Esophagus (tissue), 2 donors: ENCODE results near the gene RNASEL. TPM values are rescaled to one million over a fixed set of nuclear protein-coding genes. Genes with fewer than 3 reads are reported as not detected.

Source experiments
- H3K27ac ChIP-seq, 2 donors: one replicate each; pipeline ENCODE4 v1.5.1; 2013; ENCODE audit warnings: low read depth in 2 of 2, mild to moderate bottlenecking in 2 of 2, inconsistent platforms in 1 of 2, low read length in 1 of 2, moderate library complexity in 1 of 2
- H3K27me3 ChIP-seq, 2 donors: one replicate each; pipeline ENCODE4 v1.6.1; 2013; ENCODE audit warnings: low read length in 2 of 2, control low read depth in 1 of 2, mild to moderate bottlenecking in 1 of 2; ENCODE audit not compliant: insufficient read depth in 2 of 2, control insufficient read depth in 1 of 2
- H3K36me3 ChIP-seq, 2 donors: one replicate each; pipeline ENCODE4 v1.6.1; 2013; ENCODE audit warnings: low read length in 1 of 2; ENCODE audit not compliant: control insufficient read depth in 2 of 2, insufficient read depth in 2 of 2
- H3K4me1 ChIP-seq, 2 donors: one replicate each; pipeline ENCODE4 v1.6.1; 2013; ENCODE audit warnings: low read length in 1 of 2; ENCODE audit not compliant: control insufficient read depth in 2 of 2, insufficient read depth in 2 of 2
- H3K4me3 ChIP-seq, 2 donors: one replicate each; pipeline ENCODE4 v1.5.1; 2013; ENCODE audit warnings: low read length in 2 of 2, mild to moderate bottlenecking in 2 of 2, low read depth in 1 of 2, moderate library complexity in 1 of 2
- H3K9me3 ChIP-seq, 2 donors: one replicate each; pipeline ENCODE4 v1.6.1; 2013; ENCODE audit warnings: mild to moderate bottlenecking in 2 of 2, low read depth in 1 of 2, low read length in 1 of 2, moderate library complexity in 1 of 2; ENCODE audit not compliant: control insufficient read depth in 2 of 2, insufficient read depth in 1 of 2
- WGBS, 2 donors: extraction: QIAGEN DNeasy Blood & Tissue Kit; methylation state at CpG; one replicate each; pipeline ENCODE4 v1.1.7; 2013; 5-methylcytosine and 5-hydroxymethylcytosine counted together
- polyA plus RNA-seq, 2 donors: library from polyadenylated mRNA; stranded (reverse); fragments of 200-250 nt; gene quantifications; one replicate each; pipeline ENCODE4 v1.2.3, GENCODE V29; 2013
- donor health status: healthy with polysubstance abuse.
- donor health status: Bipolar disorder and iron deficiency.

The RNASEL gene
- polyA plus RNA-seq, 2 donors: 3.8 to 5.8 TPM

- peaks cover 2 to 5% of the 10 kb centered on the region in 2 donors for H3K4me1 ChIP-seq
- 80 to 83% methylated on average over 1 of the region's 1 CpG for WGBS, 2 donors
- H3K4me3 ChIP-seq: no peak overlapping the region
- no peaks in the 10 kb centered on the region for H3K9me3 ChIP-seq
- H3K36me3 ChIP-seq: no peaks in the 10 kb centered on the region
- no peak overlapping the region for H3K27ac ChIP-seq
- no peaks in the 10 kb centered on the region for H3K27me3 ChIP-seq
Observed at GRCh38 chr1:182630586-182630985, 41.5 kb upstream of the RNASEL start.

GRCh38 chr1:182629499-182630096 is 40.5 kb upstream of the RNASEL start:
- WGBS, 2 donors: 65 to 83% methylated on average over 3 of the region's 3 CpGs
- no peak overlapping the region for H3K27ac ChIP-seq
- H3K27me3 ChIP-seq: no peaks in the 10 kb centered on the region
- no peaks in the 10 kb centered on the region for H3K9me3 ChIP-seq
- no peak overlapping the region for H3K4me3 ChIP-seq
- H3K36me3 ChIP-seq: no peaks in the 10 kb centered on the region
- peaks cover 2 to 5% of the 10 kb centered on the region in 2 donors for H3K4me1 ChIP-seq

- H3K27me3 ChIP-seq: no peaks in the 10 kb centered on the region
- WGBS, 2 donors: 69 to 82% methylated on average over 2 of the region's 2 CpGs
- H3K36me3 ChIP-seq: no peaks in the 10 kb centered on the region
- no peak overlapping the region for H3K27ac ChIP-seq
- peaks cover 2 to 5% of the 10 kb centered on the region in 2 donors for H3K4me1 ChIP-seq
- H3K4me3 ChIP-seq: no peak overlapping the region
- no peaks in the 10 kb centered on the region for H3K9me3 ChIP-seq
Observed at GRCh38 chr1:182629080-182629479, 40.0 kb upstream of the RNASEL start.

- Histone ChIP-seq H3K27ac (no peak overlapping the region), H3K36me3 (no peaks in the 10 kb centered on the region), H3K4me3 (no peak overlapping the region), H3K27me3 (no peaks in the 10 kb centered on the region), H3K4me1 (peaks cover 2 to 5% of the 10 kb centered on the region in 2 donors), H3K9me3 (no peaks in the 10 kb centered on the region)
- 100% methylated on average over 1 of the region's 1 CpG for WGBS, 2 donors
Observed at GRCh38 chr1:182628657-182629056, 39.6 kb upstream of the RNASEL start.

- 84 to 85% methylated on average over 2 of the region's 2 CpGs for WGBS, 2 donors
- Histone ChIP-seq H3K27me3 (no peaks in the 10 kb centered on the region), H3K4me1 (peaks cover 2 to 11% of the 10 kb centered on the region in 2 donors), H3K36me3 (no peaks in the 10 kb centered on the region), H3K9me3 (no peaks in the 10 kb centered on the region), H3K4me3 (no peak overlapping the region), H3K27ac (no peak overlapping the region)
Observed at GRCh38 chr1:182627622-182628021, 38.6 kb upstream of the RNASEL start.

- WGBS, 2 donors: 47 to 59% methylated on average over 1 of the region's 1 CpG
- Histone ChIP-seq H3K9me3 (no peaks in the 10 kb centered on the region), H3K4me1 (peaks cover 2 to 11% of the 10 kb centered on the region in 2 donors), H3K27me3 (no peaks in the 10 kb centered on the region), H3K4me3 (no peak overlapping the region), H3K36me3 (no peaks in the 10 kb centered on the region), H3K27ac (no peak overlapping the region)
Observed at GRCh38 chr1:182626527-182626926, 37.5 kb upstream of the RNASEL start.

- Histone ChIP-seq H3K9me3 (no peaks in the 10 kb centered on the region), H3K4me3 (no peak overlapping the region), H3K27me3 (no peaks in the 10 kb centered on the region), H3K27ac (no peak overlapping the region), H3K36me3 (no peaks in the 10 kb centered on the region), H3K4me1 (peaks cover 2 to 9% of the 10 kb centered on the region in 2 donors)
- 50 to 58% methylated on average over 1 of the region's 1 CpG for WGBS, 2 donors
Observed at GRCh38 chr1:182625719-182626504, 36.9 kb upstream of the RNASEL start.

- WGBS, 2 donors: 58 to 70% methylated on average over 3 of the region's 3 CpGs
- no peaks in the 10 kb centered on the region for H3K9me3 ChIP-seq
- no peak overlapping the region for H3K4me3 ChIP-seq
Observed at GRCh38 chr1:182625024-182625423, 36.0 kb upstream of the RNASEL start.

GRCh38 chr1:182624577-182624976 is 35.5 kb upstream of the RNASEL start:
- Histone ChIP-seq H3K9me3 (no peaks in the 10 kb centered on the region), H3K27ac (no peak overlapping the region), H3K36me3 (no peaks in the 10 kb centered on the region), H3K4me3 (no peak overlapping the region), H3K27me3 (no peaks in the 10 kb centered on the region), H3K4me1 (peaks cover 2 to 8% of the 10 kb centered on the region in 2 donors)
- 33 to 39% methylated on average over 1 of the region's 1 CpG for WGBS, 2 donors

More at GRCh38 chr1:182625024-182625423, 36.0 kb upstream of the RNASEL start:
- H3K27ac ChIP-seq: no peak overlapping the region
- peaks cover 2 to 8% of the 10 kb centered on the region in 2 donors for H3K4me1 ChIP-seq
- no peaks in the 10 kb centered on the region for H3K36me3 ChIP-seq
- H3K27me3 ChIP-seq: no peaks in the 10 kb centered on the region
